HepG2 (cell line): ENCODE results near the gene DAB2.

Experiments used
- HNF4G ChIP-seq, 2 experiments: sonication (generic) in 1 of 2; formaldehyde crosslinking in 1 of 2; IDR thresholded peaks; 2 replicates each; pipeline versions ENCODE4 v1.4.0 to v1.6.1; 2011 to 2020; ENCODE audit warnings: borderline replicate concordance in 2 of 2, low read depth in 2 of 2, mild to moderate bottlenecking in 2 of 2, low read length in 1 of 2, missing genetic modification reagents in 1 of 2, moderate library complexity in 1 of 2
- MLLT10 ChIP-seq: sonication (generic); formaldehyde crosslinking; IDR thresholded peaks from 2 replicates; pipeline ENCODE4 v1.4.0; 2020; ENCODE audit warnings: missing genetic modification reagents
- NPAS2 ChIP-seq: sonication (generic); formaldehyde crosslinking; IDR thresholded peaks from 2 replicates; pipeline ENCODE4 v1.8.0; 2022; ENCODE audit warnings: mild to moderate bottlenecking, missing genetic modification reagents, borderline replicate concordance
- SP1 ChIP-seq, 2 experiments: fragments of 450-650 bp in 1 of 2; sonication (generic) in 1 of 2; formaldehyde crosslinking in 1 of 2; IDR thresholded peaks; 2 replicates each; pipeline versions ENCODE4 v1.4.0 to v1.6.1; 2016 to 2020; ENCODE audit warnings: missing genetic modification reagents in 1 of 2
- ZNF121 ChIP-seq: sonication (generic); formaldehyde crosslinking; IDR thresholded peaks from 2 replicates; pipeline ENCODE4 v1.5.0; 2020; ENCODE audit warnings: mild to moderate bottlenecking, missing genetic modification reagents
- ZNF124 ChIP-seq: sonication (generic); formaldehyde crosslinking; IDR thresholded peaks from 2 replicates; pipeline ENCODE4 v1.4.0; 2020; ENCODE audit warnings: missing genetic modification reagents
- ZSCAN31 ChIP-seq: sonication (generic); formaldehyde crosslinking; IDR thresholded peaks from 2 replicates; pipeline ENCODE4 v1.5.0; 2020; ENCODE audit warnings: low read depth, mild to moderate bottlenecking, missing genetic modification reagents
- TF ChIP-seq, protein P1 (sequence below): sonication (generic); formaldehyde crosslinking; IDR thresholded peaks from 2 replicates; pipeline ENCODE4 v1.8.0; 2022; ENCODE audit warnings: mild to moderate bottlenecking, missing genetic modification reagents; ENCODE audit not compliant: insufficient replicate concordance

DNA sequence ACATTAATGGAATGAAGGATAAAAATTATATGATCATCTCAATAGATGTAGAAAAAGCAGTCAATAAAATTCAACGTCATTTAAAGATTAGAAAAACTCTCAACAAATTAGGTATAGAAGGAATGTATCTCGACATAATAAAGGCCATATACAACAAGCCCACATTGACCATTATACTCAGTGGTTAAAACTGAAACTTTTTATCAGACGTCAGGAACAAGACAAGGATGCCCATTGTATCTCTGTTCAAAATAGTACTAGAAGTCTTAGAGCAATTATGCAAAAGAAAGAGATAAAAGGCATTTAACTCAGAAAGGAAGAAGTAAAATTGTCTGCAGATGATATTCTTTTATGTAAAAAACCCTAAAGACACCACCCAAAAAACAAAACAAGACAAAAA lies 101.2 kb downstream of the DAB2 start:
- no peak for TF ChIP-seq NPAS2 (CRISPR knock-in tag)
- TF ChIP-seq ZNF121 (CRISPR knock-in tag) = no peak
- no peak for TF ChIP-seq ZNF124 (CRISPR knock-in tag)
- TF ChIP-seq SP1 (IDR thresholded peaks at IDR 0.05) = no peak
- TF ChIP-seq SP1 (CRISPR knock-in tag; IDR thresholded peaks at IDR 0.05) = no peak
- no peak for TF ChIP-seq MLLT10 (CRISPR knock-in tag)
- no peak for TF ChIP-seq ZSCAN31
- TF ChIP-seq HNF4G (IDR thresholded peaks at IDR 0.05; ENCODE audit: borderline replicate concordance, low read depth, low read length) = no peak
- no peak for TF ChIP-seq HNF4G (CRISPR knock-in tag; IDR thresholded peaks at IDR 0.05; ENCODE audit: borderline replicate concordance, low read depth)
- TF ChIP-seq, protein P1, sequence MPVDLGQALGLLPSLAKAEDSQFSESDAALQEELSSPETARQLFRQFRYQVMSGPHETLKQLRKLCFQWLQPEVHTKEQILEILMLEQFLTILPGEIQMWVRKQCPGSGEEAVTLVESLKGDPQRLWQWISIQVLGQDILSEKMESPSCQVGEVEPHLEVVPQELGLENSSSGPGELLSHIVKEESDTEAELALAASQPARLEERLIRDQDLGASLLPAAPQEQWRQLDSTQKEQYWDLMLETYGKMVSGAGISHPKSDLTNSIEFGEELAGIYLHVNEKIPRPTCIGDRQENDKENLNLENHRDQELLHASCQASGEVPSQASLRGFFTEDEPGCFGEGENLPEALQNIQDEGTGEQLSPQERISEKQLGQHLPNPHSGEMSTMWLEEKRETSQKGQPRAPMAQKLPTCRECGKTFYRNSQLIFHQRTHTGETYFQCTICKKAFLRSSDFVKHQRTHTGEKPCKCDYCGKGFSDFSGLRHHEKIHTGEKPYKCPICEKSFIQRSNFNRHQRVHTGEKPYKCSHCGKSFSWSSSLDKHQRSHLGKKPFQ = no peak
